OCI-LY3 (cell line): ENCODE results near the gene DOK1.

Experiments used
- CTCF ChIP-seq: fragments of 200-600, 300-600 bp; sonication (generic); IDR thresholded peaks from 2 replicates; pipeline ENCODE4 v1.5.1; 2014; ENCODE audit warnings: antibody characterized with exemption, low read length, low read depth
- EZH2phosphoT487 ChIP-seq: fragments of 200-600 bp; shearing (Covaris generic); IDR thresholded peaks from 2 replicates; pipeline ENCODE4 v1.6.1; 2018; ENCODE audit warnings: antibody characterized with exemption, mixed run types, low read depth

GRCh38 chr2:74524005-74524404 is 30.5 kb upstream of the DOK1 start:
- TF ChIP-seq CTCF, result no peak
- TF ChIP-seq EZH2phosphoT487, result no peak
